SK-N-MC (cell line): ENCODE measurements around the gene PTPRN2.

Experiments used
- EZH2 ChIP-seq: fragments of 200-600 bp; sonication (generic); IDR thresholded peaks from one replicate; pipeline ENCODE4 v1.6.1; 2017; ENCODE audit warnings: antibody characterized with exemption
- POLR2AphosphoS5 ChIP-seq: IDR thresholded peaks from 2 replicates; pipeline ENCODE4 v1.6.1; 2012; ENCODE audit warnings: mild to moderate bottlenecking, low read depth, low read length, borderline replicate concordance

DNA sequence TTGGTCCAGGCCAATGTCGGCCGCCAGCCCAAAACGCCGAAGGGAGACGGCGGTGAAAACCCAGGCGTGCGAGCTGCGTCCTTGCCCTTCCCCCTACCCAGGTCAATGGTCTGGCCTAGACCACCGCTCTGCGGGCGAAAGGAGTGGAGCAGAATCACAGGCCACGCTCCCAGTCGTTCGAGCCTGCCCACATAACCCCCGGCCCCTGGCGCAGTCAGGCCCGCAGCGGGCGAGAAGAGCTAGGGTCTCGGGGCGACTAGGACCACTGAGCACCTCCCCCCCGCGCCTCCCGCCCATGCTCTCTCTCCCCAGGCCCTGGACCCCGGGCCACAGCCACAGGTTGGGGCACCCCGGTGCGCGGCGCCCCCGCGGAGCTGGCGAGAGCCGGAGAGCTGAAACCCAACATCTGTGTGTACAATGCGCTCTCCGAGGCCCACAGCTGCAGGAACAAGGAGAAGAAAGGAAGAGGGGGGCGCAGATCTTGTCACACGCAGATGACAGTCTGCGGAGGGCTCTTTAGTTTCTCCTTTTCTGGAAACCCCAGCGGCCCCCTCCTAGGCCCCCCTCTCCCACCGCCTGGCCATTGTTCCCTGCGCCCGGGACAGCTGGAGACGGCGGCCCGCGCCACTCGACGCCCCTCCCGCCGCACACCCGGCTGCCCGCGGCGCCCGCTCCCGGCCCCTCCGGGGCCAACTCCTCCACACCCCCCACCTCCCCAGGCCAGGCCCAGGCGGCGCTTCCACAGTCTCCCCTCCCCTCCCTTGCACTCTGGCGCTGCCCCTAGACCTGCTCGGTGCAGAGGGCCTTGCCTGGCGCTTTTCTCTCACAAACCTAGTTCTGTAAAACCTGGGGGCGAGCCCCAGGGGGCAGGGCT lies 895.8 kb downstream of the PTPRN2 start:
- TF ChIP-seq POLR2AphosphoS5: no peak
- TF ChIP-seq EZH2: no peak
